ENCODE results near the gene CDC25A.
"Not testable (repeated sequence)": the region's sequence is repeated elsewhere in the genome, so short reads cannot be mapped to it uniquely, and the experiment has no call there.

CDC25A gene

DNA sequence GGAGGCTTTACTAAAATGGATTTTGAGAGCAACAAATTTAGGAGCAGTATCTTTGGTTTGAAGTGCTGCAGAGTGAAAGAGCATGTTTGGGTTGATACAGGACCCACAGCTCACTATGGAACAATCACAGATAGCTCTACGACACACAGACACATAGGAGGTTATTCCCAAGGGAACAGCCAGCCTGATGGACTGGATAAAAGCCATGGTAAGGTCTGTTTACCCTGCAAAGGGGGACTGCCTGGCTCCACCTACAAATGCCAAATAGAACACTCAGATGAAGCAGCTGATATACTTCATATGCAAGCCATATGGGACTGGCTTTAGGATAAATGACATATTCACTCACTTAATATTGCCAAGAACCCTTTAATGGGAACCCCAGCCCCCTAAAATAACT, 75.4 kb downstream of the CDC25A start:
- no peak overlapping the region for H3K4me3 ChIP-seq (ENCODE audit: low read depth, low read length)
- no peak for TF ChIP-seq CTCF (conservative IDR thresholded peaks at IDR 0.05; ENCODE audit: low read depth, low read length)
- peak; percentile 18 for DNase-seq (ENCODE audit: low read depth)

DNA sequence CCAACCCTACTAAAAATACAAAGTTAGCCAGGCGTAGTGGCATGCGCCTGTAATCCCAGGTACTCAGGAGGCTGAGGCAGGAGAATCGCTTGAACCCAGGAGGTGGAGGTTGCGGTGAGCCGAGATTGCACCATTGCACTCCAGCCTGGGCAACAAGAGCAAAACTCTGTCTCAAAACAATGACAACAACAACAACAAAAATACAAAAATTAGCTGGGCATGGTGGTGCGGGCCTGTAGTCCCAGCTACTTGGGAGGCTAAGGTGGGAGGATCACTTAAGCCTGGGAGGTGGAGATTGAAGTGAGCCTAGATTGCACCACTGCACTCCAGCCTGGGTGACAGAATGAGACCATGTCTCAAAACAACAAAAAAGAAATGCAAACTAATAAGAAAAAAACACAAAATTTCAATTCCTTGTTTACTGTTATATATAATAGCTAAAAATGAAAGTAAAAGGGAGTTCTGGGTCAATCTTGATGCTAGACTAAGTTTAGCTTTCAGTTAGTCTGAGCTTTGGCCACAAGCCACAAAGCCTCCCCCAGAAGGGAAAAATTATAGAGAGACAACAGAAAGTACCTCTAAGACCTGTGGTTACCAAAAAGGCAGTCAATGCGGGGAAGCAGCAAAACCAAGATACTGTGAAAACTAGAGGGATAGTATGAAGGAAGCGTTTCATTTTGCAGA, 76.0 kb downstream of the CDC25A start:
- not testable (repeated sequence) for H3K4me3 ChIP-seq (ENCODE audit: low read depth, low read length)
- DNase-seq (ENCODE audit: low read depth) = peak; percentile 31

DNA sequence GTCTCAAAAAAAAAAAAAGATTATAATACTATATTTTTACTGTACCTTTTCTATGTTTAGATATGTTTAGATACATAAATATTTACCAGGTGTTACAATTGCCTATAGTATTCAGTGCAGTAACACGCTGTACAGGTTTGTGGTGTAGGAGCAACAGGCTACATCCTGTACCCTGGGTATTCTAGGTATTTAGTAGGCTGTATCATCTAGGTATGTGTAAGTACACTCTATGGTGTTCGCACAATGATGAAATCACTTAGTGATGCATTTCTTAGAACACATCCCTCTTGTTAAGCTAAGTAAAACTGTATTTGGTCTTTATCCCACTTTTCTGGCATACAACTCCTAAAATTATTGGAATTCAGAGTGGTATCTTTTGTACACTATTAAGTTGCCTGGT, 77.8 kb downstream of the CDC25A start:
- TF ChIP-seq CTCF (conservative IDR thresholded peaks at IDR 0.05; ENCODE audit: low read depth, low read length) = no peak
- DNase-seq (ENCODE audit: low read depth) = no peak
- no peak overlapping the region for H3K4me3 ChIP-seq (ENCODE audit: low read depth, low read length)

DNA sequence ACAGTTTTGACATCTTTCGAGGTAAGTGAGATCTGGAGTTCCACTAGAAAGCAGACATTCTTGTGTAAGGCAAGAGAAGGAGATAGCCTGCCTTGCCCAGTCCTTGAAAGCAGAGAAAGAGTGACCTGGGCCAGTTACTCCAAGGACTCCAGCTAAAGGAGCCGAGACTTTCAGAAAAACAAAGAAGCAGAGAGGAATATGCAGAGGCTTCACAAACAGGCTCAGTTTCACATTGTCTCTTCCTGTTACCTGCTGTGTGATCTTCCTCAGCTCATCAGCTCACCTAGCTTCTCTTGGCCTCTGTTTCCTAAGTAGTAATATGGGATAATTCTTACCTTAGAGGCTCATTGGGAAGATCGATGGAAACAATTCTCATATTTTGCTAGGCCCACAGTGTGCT, 81.0 kb downstream of the CDC25A start:
- H3K4me3 ChIP-seq (ENCODE audit: low read depth, low read length) = no peak overlapping the region
- DNase-seq (ENCODE audit: low read depth) = no peak
- no peak for TF ChIP-seq CTCF (conservative IDR thresholded peaks at IDR 0.05; ENCODE audit: low read depth, low read length)
